Astrocyte (in vitro differentiated cells and primary cell): ENCODE measurements around the gene TROAP.

Experiments
- EZH2 ChIP-seq: IDR thresholded peaks from 2 replicates; pipeline ENCODE4 v1.6.1; 2012; ENCODE audit warnings: mild to moderate bottlenecking, low read length, inconsistent platforms; ENCODE audit not compliant: insufficient read depth
- TF ChIP-seq, protein P1 (sequence below): IDR thresholded peaks from 2 replicates; pipeline ENCODE4 v1.5.1; 2011; ENCODE audit warnings: low read depth, mild to moderate bottlenecking, inconsistent platforms, low read length, moderate library complexity; ENCODE audit not compliant: insufficient read depth

DNA sequence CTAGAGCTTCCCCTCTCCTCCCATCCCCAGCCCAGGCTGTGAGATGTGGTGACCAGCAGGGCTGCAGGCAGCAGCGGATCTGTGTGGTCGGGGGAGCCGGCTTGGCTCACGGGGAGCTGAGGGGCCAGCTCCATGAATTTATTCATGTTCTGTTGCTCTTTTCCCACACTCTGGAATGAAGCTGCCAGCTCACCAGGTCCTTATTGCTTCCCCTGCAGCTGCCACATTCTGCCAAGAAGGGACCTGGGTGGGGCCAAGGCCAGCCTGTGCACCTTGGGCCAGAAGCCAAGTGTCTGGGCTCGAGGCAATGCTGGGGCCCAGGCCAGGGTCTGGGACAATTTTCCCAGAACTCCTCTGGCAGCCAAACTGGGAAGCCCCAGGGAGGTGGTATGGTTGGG, 16.4 kb downstream of the TROAP start:
- TF ChIP-seq, protein P1, sequence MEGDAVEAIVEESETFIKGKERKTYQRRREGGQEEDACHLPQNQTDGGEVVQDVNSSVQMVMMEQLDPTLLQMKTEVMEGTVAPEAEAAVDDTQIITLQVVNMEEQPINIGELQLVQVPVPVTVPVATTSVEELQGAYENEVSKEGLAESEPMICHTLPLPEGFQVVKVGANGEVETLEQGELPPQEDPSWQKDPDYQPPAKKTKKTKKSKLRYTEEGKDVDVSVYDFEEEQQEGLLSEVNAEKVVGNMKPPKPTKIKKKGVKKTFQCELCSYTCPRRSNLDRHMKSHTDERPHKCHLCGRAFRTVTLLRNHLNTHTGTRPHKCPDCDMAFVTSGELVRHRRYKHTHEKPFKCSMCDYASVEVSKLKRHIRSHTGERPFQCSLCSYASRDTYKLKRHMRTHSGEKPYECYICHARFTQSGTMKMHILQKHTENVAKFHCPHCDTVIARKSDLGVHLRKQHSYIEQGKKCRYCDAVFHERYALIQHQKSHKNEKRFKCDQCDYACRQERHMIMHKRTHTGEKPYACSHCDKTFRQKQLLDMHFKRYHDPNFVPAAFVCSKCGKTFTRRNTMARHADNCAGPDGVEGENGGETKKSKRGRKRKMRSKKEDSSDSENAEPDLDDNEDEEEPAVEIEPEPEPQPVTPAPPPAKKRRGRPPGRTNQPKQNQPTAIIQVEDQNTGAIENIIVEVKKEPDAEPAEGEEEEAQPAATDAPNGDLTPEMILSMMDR = no peak
- no peak for TF ChIP-seq EZH2
